NOMO-1 (cell line): Measurements from ENCODE around the gene MIA3.
A peak's percentile ranks its signal among the peaks of the same experiment; 100 is the strongest.
"Not testable (repeated sequence)": the region's sequence is repeated elsewhere in the genome, so short reads cannot be mapped to it uniquely, and the experiment has no call there.

Source experiments
- DNase-seq, 2 experiments: peaks; one replicate each; lab custom pipeline; 2025; ENCODE audit not compliant: unreplicated experiment in 2 of 2; lab: John Stamatoyannopoulos, UW

MIA3 gene

GRCh38 chr1:222656391-222657155, 38.7 kb downstream of the MIA3 start:
- no peak for DNase-seq

GRCh38 chr1:222657899-222658298, 40.0 kb downstream of the MIA3 start:
- no peak for DNase-seq

- DNase-seq = no peak
Observed at GRCh38 chr1:222663431-222663934, 45.6 kb downstream of the MIA3 start.

GRCh38 chr1:222665964-222666363, 48.1 kb downstream of the MIA3 start:
- no peak for DNase-seq

GRCh38 chr1:222668184-222668583, 50.3 kb downstream of the MIA3 start:
- DNase-seq = not testable (repeated sequence)

- not testable (repeated sequence) for DNase-seq
Observed at GRCh38 chr1:222669107-222669506, 51.2 kb downstream of the MIA3 start.

GRCh38 chr1:222670110-222670509, 52.2 kb downstream of the MIA3 start:
- no peak for DNase-seq

GRCh38 chr1:222680080-222680479, 62.2 kb downstream of the MIA3 start:
- no peak for DNase-seq

GRCh38 chr1:222691016-222691415, 73.1 kb downstream of the MIA3 start:
- DNase-seq = no peak

- no peak for DNase-seq
Observed at GRCh38 chr1:222694927-222695326, 77.0 kb downstream of the MIA3 start.

GRCh38 chr1:222696741-222697140, 78.8 kb downstream of the MIA3 start:
- DNase-seq = no peak

GRCh38 chr1:222697203-222697602, 79.3 kb downstream of the MIA3 start:
- no peak for DNase-seq

GRCh38 chr1:222697826-222698225, 79.9 kb downstream of the MIA3 start:
- no peak for DNase-seq

- no peak for DNase-seq
Observed at GRCh38 chr1:222702210-222702609, 84.3 kb downstream of the MIA3 start.

- DNase-seq = no peak
Observed at GRCh38 chr1:222704260-222704659, 86.4 kb downstream of the MIA3 start.

- no peak for DNase-seq
Observed at GRCh38 chr1:222706815-222707214, 88.9 kb downstream of the MIA3 start.

GRCh38 chr1:222709700-222710153, 91.8 kb downstream of the MIA3 start:
- no peak for DNase-seq

GRCh38 chr1:222711319-222712252, 93.7 kb downstream of the MIA3 start:
- DNase-seq = peak; percentile 33 to 66

GRCh38 chr1:222712253-222713090, 94.6 kb downstream of the MIA3 start, which contains the start of the genes AIDA and BROX:
Gene AIDA, minus strand, starts transcription at chr1:222712491. Its CDS starts 174 bp downstream, at chr1:222712317.
Gene BROX, plus strand, starts transcription at chr1:222712564. Its CDS starts 3,136 bp downstream, at chr1:222715700.
- peak; percentile 86 to 87 for DNase-seq
